ENCODE results near the gene FAT1.

FAT1 gene

DNA sequence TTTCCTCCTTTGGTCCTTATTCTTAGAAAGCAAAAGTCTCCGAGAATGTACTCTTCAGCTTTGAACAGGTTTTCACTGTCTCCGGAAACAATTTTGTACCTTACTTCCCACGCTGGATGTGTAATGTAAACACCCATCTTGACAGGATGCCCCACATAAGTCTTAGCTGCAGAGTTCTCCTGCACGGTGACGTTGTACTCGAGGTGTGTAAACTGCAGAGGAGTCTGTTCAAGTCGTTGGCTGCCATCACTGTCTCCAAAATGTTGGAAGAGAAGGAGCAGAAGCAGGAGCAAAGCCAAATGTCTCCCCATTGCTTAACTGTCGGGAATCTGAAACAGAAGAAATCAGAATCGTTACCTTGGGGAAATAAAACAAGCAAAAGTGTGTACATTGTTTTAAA is 14.1 kb downstream of the FAT1 start:
- Histone ChIP-seq H3K27me3 (replicated peaks; ENCODE audit: insufficient read depth, low read length) (no peaks in the 10 kb centered on the region), H2AFZ (ENCODE audit: low read length) (no peak overlapping the region), H3K4me2 (ENCODE audit: low read depth, low read length) (no peak overlapping the region), H4K20me1 (ENCODE audit: insufficient read depth, low read length) (no peaks in the 10 kb centered on the region), H3K4me1 (ENCODE audit: low read length) (no peaks in the 10 kb centered on the region), H3K4me3 (ENCODE audit: low read length) (no peak overlapping the region), H3K36me3 (replicated peaks; ENCODE audit: insufficient read depth, low read length) (peaks cover 11% of the 10 kb centered on the region), H3K27ac (ENCODE audit: low read length) (no peak overlapping the region), H3F3A (ENCODE audit: insufficient read depth, low read length) (no peaks in the 10 kb centered on the region), H3K9me2 (replicated peaks; ENCODE audit: insufficient read depth, low read length) (no peaks in the 10 kb centered on the region), H3K79me2 (ENCODE audit: low read length) (peaks cover 97% of the 10 kb centered on the region), H3K9me3 (replicated peaks; ENCODE audit: insufficient read depth, low read length) (no peaks in the 10 kb centered on the region), H3K9ac (ENCODE audit: low read length) (no peak overlapping the region)
- TF ChIP-seq, protein P1, sequence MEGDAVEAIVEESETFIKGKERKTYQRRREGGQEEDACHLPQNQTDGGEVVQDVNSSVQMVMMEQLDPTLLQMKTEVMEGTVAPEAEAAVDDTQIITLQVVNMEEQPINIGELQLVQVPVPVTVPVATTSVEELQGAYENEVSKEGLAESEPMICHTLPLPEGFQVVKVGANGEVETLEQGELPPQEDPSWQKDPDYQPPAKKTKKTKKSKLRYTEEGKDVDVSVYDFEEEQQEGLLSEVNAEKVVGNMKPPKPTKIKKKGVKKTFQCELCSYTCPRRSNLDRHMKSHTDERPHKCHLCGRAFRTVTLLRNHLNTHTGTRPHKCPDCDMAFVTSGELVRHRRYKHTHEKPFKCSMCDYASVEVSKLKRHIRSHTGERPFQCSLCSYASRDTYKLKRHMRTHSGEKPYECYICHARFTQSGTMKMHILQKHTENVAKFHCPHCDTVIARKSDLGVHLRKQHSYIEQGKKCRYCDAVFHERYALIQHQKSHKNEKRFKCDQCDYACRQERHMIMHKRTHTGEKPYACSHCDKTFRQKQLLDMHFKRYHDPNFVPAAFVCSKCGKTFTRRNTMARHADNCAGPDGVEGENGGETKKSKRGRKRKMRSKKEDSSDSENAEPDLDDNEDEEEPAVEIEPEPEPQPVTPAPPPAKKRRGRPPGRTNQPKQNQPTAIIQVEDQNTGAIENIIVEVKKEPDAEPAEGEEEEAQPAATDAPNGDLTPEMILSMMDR (IDR thresholded peaks at IDR 0.05; ENCODE audit: low read length), result no peak
- TF ChIP-seq EZH2phosphoT487 (IDR thresholded peaks at IDR 0.05; ENCODE audit: low read length) (no peak), EZH2 (optimal IDR thresholded peaks at IDR 0.05; ENCODE audit: low read depth, low read length) (no peak)
- DNase-seq, result no peak

DNA sequence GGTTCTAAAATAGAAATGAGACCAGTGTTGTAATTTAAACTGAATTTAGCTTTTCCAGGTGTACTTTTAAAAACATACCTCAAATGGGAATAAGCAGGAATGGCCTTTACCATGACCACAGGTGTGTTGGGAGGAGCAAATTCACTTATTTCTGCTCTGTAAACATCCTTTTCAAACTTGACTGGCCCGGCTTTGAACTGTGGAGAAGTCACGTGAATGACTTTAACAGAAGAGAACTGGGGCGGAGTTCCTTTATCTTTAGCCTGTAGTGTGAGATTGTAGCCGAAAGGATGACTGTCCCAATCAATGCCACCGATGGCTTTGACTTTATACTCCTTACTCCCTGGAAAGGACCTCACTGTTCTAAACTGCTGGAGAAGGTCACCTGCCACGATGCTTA is 15.1 kb downstream of the FAT1 start:
- peaks cover 11% of the 10 kb centered on the region for H3K36me3 ChIP-seq (replicated peaks; ENCODE audit: insufficient read depth, low read length)
- peaks cover 97% of the 10 kb centered on the region for H3K79me2 ChIP-seq (ENCODE audit: low read length)
- TF ChIP-seq EZH2 (optimal IDR thresholded peaks at IDR 0.05; ENCODE audit: low read depth, low read length) (no peak), EZH2phosphoT487 (IDR thresholded peaks at IDR 0.05; ENCODE audit: low read length) (no peak)
- TF ChIP-seq, protein P1 (IDR thresholded peaks at IDR 0.05; ENCODE audit: low read length), result no peak

DNA sequence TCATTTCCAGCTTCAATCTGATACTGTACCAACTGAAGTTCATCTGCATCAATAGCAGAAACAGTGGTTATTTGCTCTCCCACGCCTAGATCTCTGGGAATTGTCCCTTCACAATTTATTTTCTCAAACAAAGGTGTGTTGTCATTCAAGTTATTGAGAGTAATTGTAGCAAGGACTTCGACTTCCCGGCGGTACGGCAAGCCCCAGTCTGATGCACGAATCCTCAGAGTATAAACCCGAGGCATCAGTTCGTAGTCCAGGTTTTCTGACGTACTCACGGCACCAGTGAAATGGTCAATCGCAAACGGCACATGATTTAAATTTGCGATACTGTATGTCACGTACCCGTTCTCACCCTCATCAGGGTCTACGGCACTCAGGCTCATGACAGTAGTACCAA is 15.7 kb downstream of the FAT1 start:
- H3K4me1 ChIP-seq (ENCODE audit: low read length), result no peaks in the 10 kb centered on the region
- H3K79me2 ChIP-seq (ENCODE audit: low read length), result peaks cover 97% of the 10 kb centered on the region

More for the DNA sequence above, 15.1 kb downstream of the FAT1 start:
- Histone ChIP-seq H3K27ac (ENCODE audit: low read length) (no peak overlapping the region), H3K4me3 (ENCODE audit: low read length) (no peak overlapping the region), H3K9ac (ENCODE audit: low read length) (no peak overlapping the region), H3K4me2 (ENCODE audit: low read depth, low read length) (no peak overlapping the region), H3K9me2 (replicated peaks; ENCODE audit: insufficient read depth, low read length) (no peaks in the 10 kb centered on the region), H3K9me3 (replicated peaks; ENCODE audit: insufficient read depth, low read length) (no peaks in the 10 kb centered on the region; the same call in 1 of the 2 replicates), H3K4me1 (ENCODE audit: low read length) (no peaks in the 10 kb centered on the region), H3F3A (ENCODE audit: insufficient read depth, low read length) (no peaks in the 10 kb centered on the region), H2AFZ (ENCODE audit: low read length) (no peak overlapping the region), H3K27me3 (replicated peaks; ENCODE audit: insufficient read depth, low read length) (no peaks in the 10 kb centered on the region), H4K20me1 (ENCODE audit: insufficient read depth, low read length) (no peaks in the 10 kb centered on the region)
- no peak for DNase-seq

More for the DNA sequence above, 15.7 kb downstream of the FAT1 start:
- Histone ChIP-seq H3K9me2 (replicated peaks; ENCODE audit: insufficient read depth, low read length) (no peaks in the 10 kb centered on the region), H3K9me3 (replicated peaks; ENCODE audit: insufficient read depth, low read length) (no peaks in the 10 kb centered on the region; the same call in 1 of the 2 replicates), H3K36me3 (replicated peaks; ENCODE audit: insufficient read depth, low read length) (peaks cover 11% of the 10 kb centered on the region), H3K27me3 (replicated peaks; ENCODE audit: insufficient read depth, low read length) (no peaks in the 10 kb centered on the region), H4K20me1 (ENCODE audit: insufficient read depth, low read length) (no peaks in the 10 kb centered on the region), H3K9ac (ENCODE audit: low read length) (no peak overlapping the region), H3K4me3 (ENCODE audit: low read length) (no peak overlapping the region), H3F3A (ENCODE audit: insufficient read depth, low read length) (no peaks in the 10 kb centered on the region), H3K4me2 (ENCODE audit: low read depth, low read length) (no peak overlapping the region), H3K27ac (ENCODE audit: low read length) (no peak overlapping the region), H2AFZ (ENCODE audit: low read length) (no peak overlapping the region)
- no peak for DNase-seq
- TF ChIP-seq, protein P1 (IDR thresholded peaks at IDR 0.05; ENCODE audit: low read length), result no peak
- TF ChIP-seq EZH2phosphoT487 (IDR thresholded peaks at IDR 0.05; ENCODE audit: low read length) (no peak), EZH2 (optimal IDR thresholded peaks at IDR 0.05; ENCODE audit: low read depth, low read length) (no peak)
